ENCODE measurements around the gene SKP2.

DNA sequence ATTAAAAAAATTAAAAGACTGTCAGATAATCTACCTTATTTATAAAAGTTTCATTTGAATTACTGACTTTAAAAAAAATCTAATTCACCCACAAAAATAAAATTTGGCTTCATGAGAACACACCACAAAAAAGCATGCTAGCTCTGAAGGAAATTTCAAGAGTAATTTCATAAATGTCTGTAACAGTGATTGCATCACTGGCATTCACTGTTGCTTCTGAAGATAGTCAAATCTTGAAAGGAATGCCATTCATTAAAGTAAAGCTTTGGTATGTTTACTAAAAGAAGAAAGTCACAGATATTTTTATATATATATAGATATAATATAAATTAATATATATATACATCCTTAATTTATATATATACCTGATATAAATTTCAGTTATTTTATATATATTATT lies 46.4 kb downstream of the SKP2 start:
- TF ChIP-seq, protein P1, sequence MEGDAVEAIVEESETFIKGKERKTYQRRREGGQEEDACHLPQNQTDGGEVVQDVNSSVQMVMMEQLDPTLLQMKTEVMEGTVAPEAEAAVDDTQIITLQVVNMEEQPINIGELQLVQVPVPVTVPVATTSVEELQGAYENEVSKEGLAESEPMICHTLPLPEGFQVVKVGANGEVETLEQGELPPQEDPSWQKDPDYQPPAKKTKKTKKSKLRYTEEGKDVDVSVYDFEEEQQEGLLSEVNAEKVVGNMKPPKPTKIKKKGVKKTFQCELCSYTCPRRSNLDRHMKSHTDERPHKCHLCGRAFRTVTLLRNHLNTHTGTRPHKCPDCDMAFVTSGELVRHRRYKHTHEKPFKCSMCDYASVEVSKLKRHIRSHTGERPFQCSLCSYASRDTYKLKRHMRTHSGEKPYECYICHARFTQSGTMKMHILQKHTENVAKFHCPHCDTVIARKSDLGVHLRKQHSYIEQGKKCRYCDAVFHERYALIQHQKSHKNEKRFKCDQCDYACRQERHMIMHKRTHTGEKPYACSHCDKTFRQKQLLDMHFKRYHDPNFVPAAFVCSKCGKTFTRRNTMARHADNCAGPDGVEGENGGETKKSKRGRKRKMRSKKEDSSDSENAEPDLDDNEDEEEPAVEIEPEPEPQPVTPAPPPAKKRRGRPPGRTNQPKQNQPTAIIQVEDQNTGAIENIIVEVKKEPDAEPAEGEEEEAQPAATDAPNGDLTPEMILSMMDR (IDR thresholded peaks at IDR 0.05; ENCODE audit: low read depth, low read length, missing input control), result no peak
- TF ChIP-seq FOXA1 (IDR thresholded peaks at IDR 0.05) (no peak), YY1 (IDR thresholded peaks at IDR 0.05) (no peak), GABPA (IDR thresholded peaks at IDR 0.05 in 1 of 2, conservative IDR thresholded peaks at IDR 0.05 in 1 of 2) (no peak), RAD21 (IDR thresholded peaks at IDR 0.05) (no peak)
- TF ChIP-seq, protein P2, sequence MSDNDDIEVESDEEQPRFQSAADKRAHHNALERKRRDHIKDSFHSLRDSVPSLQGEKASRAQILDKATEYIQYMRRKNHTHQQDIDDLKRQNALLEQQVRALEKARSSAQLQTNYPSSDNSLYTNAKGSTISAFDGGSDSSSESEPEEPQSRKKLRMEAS (IDR thresholded peaks at IDR 0.05), result no peak
- TF ChIP-seq, protein P3, sequence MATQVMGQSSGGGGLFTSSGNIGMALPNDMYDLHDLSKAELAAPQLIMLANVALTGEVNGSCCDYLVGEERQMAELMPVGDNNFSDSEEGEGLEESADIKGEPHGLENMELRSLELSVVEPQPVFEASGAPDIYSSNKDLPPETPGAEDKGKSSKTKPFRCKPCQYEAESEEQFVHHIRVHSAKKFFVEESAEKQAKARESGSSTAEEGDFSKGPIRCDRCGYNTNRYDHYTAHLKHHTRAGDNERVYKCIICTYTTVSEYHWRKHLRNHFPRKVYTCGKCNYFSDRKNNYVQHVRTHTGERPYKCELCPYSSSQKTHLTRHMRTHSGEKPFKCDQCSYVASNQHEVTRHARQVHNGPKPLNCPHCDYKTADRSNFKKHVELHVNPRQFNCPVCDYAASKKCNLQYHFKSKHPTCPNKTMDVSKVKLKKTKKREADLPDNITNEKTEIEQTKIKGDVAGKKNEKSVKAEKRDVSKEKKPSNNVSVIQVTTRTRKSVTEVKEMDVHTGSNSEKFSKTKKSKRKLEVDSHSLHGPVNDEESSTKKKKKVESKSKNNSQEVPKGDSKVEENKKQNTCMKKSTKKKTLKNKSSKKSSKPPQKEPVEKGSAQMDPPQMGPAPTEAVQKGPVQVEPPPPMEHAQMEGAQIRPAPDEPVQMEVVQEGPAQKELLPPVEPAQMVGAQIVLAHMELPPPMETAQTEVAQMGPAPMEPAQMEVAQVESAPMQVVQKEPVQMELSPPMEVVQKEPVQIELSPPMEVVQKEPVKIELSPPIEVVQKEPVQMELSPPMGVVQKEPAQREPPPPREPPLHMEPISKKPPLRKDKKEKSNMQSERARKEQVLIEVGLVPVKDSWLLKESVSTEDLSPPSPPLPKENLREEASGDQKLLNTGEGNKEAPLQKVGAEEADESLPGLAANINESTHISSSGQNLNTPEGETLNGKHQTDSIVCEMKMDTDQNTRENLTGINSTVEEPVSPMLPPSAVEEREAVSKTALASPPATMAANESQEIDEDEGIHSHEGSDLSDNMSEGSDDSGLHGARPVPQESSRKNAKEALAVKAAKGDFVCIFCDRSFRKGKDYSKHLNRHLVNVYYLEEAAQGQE (IDR thresholded peaks at IDR 0.05), result no peak
